Spleen (tissue), 11 donors: Measurements from ENCODE around the gene TMSB4Y. TPM values are rescaled to one million over a fixed set of nuclear protein-coding genes. Genes with fewer than 3 reads are reported as not detected.

Source experiments
- DNase-seq: peaks from one replicate; pipeline ENCODE4 v3.0.0-alpha.2; 2020
- H3K27ac ChIP-seq, 8 donors: fragments of 200-600 bp; sonication (generic) in 7 of 8; 1 replicate in 4 of 8; 2 replicates in 4 of 8; pipeline versions ENCODE4 v1.5.0 to v1.8.0; 2016 to 2021; ENCODE audit warnings: inconsistent platforms in 4 of 8, mild to moderate bottlenecking in 4 of 8, moderate library complexity in 1 of 8
- H3K27me3 ChIP-seq, 7 donors: fragments of 200-600 bp; sonication (generic) in 6 of 7; replicated peaks in 1 of 7; 1 replicate in 4 of 7; 2 replicates in 3 of 7; pipeline versions ENCODE4 v1.5.0 to v1.8.0; 2016 to 2021; ENCODE audit warnings: inconsistent platforms in 3 of 7, mild to moderate bottlenecking in 1 of 7
- H3K36me3 ChIP-seq, 6 donors: fragments of 200-600 bp; sonication (generic) in 5 of 6; 1 replicate in 4 of 6; 2 replicates in 2 of 6; pipeline versions ENCODE4 v1.5.0 to v1.8.0; 2016 to 2021; ENCODE audit warnings: inconsistent platforms in 2 of 6
- H3K4me1 ChIP-seq, 6 donors: fragments of 200-600 bp; sonication (generic) in 5 of 6; 1 replicate in 3 of 6; 2 replicates in 3 of 6; pipeline versions ENCODE4 v1.5.0 to v1.8.0; 2016 to 2021; ENCODE audit warnings: inconsistent platforms in 3 of 6
- H3K4me3 ChIP-seq, 8 donors: fragments of 200-600 bp; sonication (generic) in 7 of 8; 1 replicate in 4 of 8; 2 replicates in 4 of 8; pipeline versions ENCODE4 v1.5.0 to v1.8.0; 2016 to 2021; ENCODE audit warnings: inconsistent platforms in 4 of 8, mild to moderate bottlenecking in 4 of 8, moderate library complexity in 2 of 8
- H3K9me3 ChIP-seq, 8 donors: fragments of 200-600 bp; sonication (generic) in 7 of 8; 1 replicate in 4 of 8; 2 replicates in 4 of 8; pipeline versions ENCODE4 v1.5.0 to v1.8.0; 2016 to 2021; ENCODE audit warnings: inconsistent platforms in 4 of 8
- POLR2A ChIP-seq, 3 donors: fragments of 450-650 bp; IDR thresholded peaks; one replicate each; pipeline ENCODE4 v1.5.1; 2017; ENCODE audit warnings: antibody characterized with exemption in 3 of 3, mild to moderate bottlenecking in 1 of 3
- POLR2AphosphoS5 ChIP-seq, 3 donors: sonication (generic); formaldehyde crosslinking; IDR thresholded peaks; one replicate each; pipeline ENCODE4 v1.5.1; 2017; ENCODE audit warnings: antibody characterized with exemption in 3 of 3
- WGBS, 5 donors: extraction: QIAGEN DNeasy Blood & Tissue Kit in 3 of 5; methylation state at CpG; one replicate each; pipeline versions ENCODE4 v1.1.5 to v1.1.7; 2013 to 2018; 5-methylcytosine and 5-hydroxymethylcytosine counted together
- intact Hi-C: fragments of 100-400 bp; cut with DNase I; formaldehyde crosslinking; loops from one replicate; pipeline ENCODE4 v1.15.0; 2023; ENCODE audit warnings: low total_unique reads
- polyA plus RNA-seq, 3 donors: library from polyadenylated mRNA; stranded (reverse); fragments of 200-250 nt; gene quantifications; one replicate each; pipeline ENCODE4 v1.2.1, GENCODE V29; 2013
- total RNA-seq, 7 donors: library from RNA; depleted of rRNA in 3 of 7; stranded (reverse); fragments of >200 nt in 3 of 7; fragmentation: NEBNext Ultra II Directional in 4 of 7; extraction: Animal tissue kit (Norgen Biotek cat#: 25700) in 4 of 7; gene quantifications; one replicate each; pipeline versions ENCODE4 v1.1.0 to v1.2.1, GENCODE V29; 2016 to 2021
- TF ChIP-seq, protein P1 (sequence below), 11 experiments: fragments of 200-600 bp in 7 of 11; fragments of 450-650 bp in 4 of 11; sonication (generic) in 4 of 11; IDR thresholded peaks in 8 of 11; conservative IDR thresholded peaks in 3 of 11; 1 replicate in 7 of 11; 2 replicates in 4 of 11; pipeline versions ENCODE4 v1.4.0 to v1.8.0; 2016 to 2021; ENCODE audit warnings: antibody characterized with exemption in 11 of 11, inconsistent platforms in 4 of 11, mild to moderate bottlenecking in 1 of 11
- donor health status: healthy with polysubstance abuse.
- donor health status: DM: no; HTN: no; CAD: no; lungs with moderate emphysema.
- donor health status: DM: no; HTN: no; CAD: no.
- donor health status: Bipolar disorder and iron deficiency.
- donor health status: healthy.
- donor health status: DM: no; HTN: no; CAD: no.
- donor health status: DM: yes; HTN: yes; CAD: no.

Gene TMSB4Y
- total and polyA plus RNA-seq, 10 donors = 2.0 to 3.8 (median 2.6) TPM; not detected in 6

- H3K27me3 ChIP-seq = no peaks in the 10 kb centered on the region
- H3K36me3 ChIP-seq = no peaks in the 10 kb centered on the region
- no peaks in the 10 kb centered on the region for H3K9me3 ChIP-seq
- H3K4me3 ChIP-seq = peak overlapping the region in 3 of 8 donors; percentile 38 to 45 (median 43)
- intact Hi-C loops = no loop called here
- H3K4me1 ChIP-seq = peaks cover 0 to 16% (median 6%) of the 10 kb centered on the region in 6 donors
- TF ChIP-seq, protein P1, sequence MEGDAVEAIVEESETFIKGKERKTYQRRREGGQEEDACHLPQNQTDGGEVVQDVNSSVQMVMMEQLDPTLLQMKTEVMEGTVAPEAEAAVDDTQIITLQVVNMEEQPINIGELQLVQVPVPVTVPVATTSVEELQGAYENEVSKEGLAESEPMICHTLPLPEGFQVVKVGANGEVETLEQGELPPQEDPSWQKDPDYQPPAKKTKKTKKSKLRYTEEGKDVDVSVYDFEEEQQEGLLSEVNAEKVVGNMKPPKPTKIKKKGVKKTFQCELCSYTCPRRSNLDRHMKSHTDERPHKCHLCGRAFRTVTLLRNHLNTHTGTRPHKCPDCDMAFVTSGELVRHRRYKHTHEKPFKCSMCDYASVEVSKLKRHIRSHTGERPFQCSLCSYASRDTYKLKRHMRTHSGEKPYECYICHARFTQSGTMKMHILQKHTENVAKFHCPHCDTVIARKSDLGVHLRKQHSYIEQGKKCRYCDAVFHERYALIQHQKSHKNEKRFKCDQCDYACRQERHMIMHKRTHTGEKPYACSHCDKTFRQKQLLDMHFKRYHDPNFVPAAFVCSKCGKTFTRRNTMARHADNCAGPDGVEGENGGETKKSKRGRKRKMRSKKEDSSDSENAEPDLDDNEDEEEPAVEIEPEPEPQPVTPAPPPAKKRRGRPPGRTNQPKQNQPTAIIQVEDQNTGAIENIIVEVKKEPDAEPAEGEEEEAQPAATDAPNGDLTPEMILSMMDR (IDR thresholded peaks at IDR 0.05 in 8 of 11, conservative IDR thresholded peaks at IDR 0.05 in 3 of 11) = no peak
- TF ChIP-seq POLR2AphosphoS5 (IDR thresholded peaks at IDR 0.05) (no peak), POLR2A (IDR thresholded peaks at IDR 0.05) (no peak)
- no peak for DNase-seq
- H3K27ac ChIP-seq = peak overlapping the region in 3 of 8 donors; percentile 87 to 88 (median 87)
- 0 to 1% (median 0%) methylated on average over 16 to 30 of the region's 30 CpGs; no CpG with 5 or more reads in 2 of the 5 donors for WGBS, 5 donors
These were observed 627 bp downstream of the TMSB4Y start for GRCh38 chrY:13704121-13704930.

- Histone ChIP-seq H3K9me3 (no peaks in the 10 kb centered on the region), H3K36me3 (no peaks in the 10 kb centered on the region), H3K4me3 (peak overlapping the region in 3 of 8 donors; percentile 38 to 45 (median 43)), H3K27ac (peak overlapping the region in 1 of 8 donors; percentile 88), H3K27me3 (no peaks in the 10 kb centered on the region), H3K4me1 (peaks cover 0 to 16% (median 6%) of the 10 kb centered on the region in 6 donors)
- intact Hi-C loops = no loop called here
- TF ChIP-seq, protein P1 (IDR thresholded peaks at IDR 0.05 in 8 of 11, conservative IDR thresholded peaks at IDR 0.05 in 3 of 11) = no peak
- no peak for TF ChIP-seq POLR2A (IDR thresholded peaks at IDR 0.05)
- TF ChIP-seq POLR2AphosphoS5 (IDR thresholded peaks at IDR 0.05) = no peak
- DNase-seq = no peak
- WGBS, 5 donors = 10 to 14% (median 13%) methylated on average over 8 of the region's 8 CpGs; no CpG with 5 or more reads in 2 of the 5 donors
These were observed 1.5 kb downstream of the TMSB4Y start for GRCh38 chrY:13705197-13705596.

DNA sequence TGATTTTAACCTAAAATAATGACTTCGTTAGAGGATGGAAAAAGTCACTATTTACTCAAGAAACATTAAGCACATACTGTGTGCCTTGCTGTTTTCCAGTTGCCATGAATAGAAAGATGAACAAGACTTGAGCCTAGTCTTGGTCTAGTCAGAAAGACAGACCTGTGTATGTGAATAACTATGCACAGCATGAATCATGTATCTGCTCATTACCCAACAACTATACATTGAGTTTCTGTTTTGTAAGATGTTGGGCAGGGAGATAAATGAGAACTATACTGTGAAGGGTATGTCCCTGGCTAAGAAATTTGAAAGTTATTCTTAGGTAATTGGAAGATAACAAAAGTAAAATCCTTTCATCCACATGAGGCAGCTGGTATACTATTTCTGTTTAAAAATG lies 4.3 kb downstream of the TMSB4Y start:
- Histone ChIP-seq H3K4me1 (peaks cover 0 to 16% (median 6%) of the 10 kb centered on the region in 6 donors), H3K9me3 (no peaks in the 10 kb centered on the region), H3K4me3 (no peak overlapping the region), H3K27me3 (no peaks in the 10 kb centered on the region), H3K27ac (no peak overlapping the region), H3K36me3 (no peaks in the 10 kb centered on the region)
- TF ChIP-seq POLR2A (IDR thresholded peaks at IDR 0.05) = no peak
- 93 to 100% (median 100%) methylated on average over 1 of the region's 1 CpG; no CpG with 5 or more reads in 2 of the 5 donors for WGBS, 5 donors
- DNase-seq = no peak
- intact Hi-C loops = no loop called here

DNA sequence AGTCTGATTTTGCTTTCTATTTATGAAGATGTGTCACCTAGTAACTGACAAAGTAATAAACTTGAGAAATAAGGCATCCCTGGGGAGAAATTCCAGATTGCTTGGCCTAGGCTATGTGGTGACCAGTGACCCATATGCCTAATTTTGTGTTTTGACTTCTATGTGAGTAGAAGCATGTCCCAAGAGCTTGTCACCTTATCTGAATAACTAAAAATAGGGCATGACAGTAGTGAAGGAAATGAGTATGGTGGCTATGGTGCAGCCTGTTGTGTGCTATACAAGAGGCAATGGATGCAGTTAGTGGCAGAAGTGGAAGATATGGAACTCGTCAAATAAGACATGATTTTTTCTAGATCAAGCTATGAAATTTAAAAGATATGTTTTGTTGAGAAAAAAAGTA lies 15.3 kb downstream of the TMSB4Y start:
- TF ChIP-seq POLR2A (IDR thresholded peaks at IDR 0.05) (no peak), POLR2AphosphoS5 (IDR thresholded peaks at IDR 0.05) (no peak)
- TF ChIP-seq, protein P1 (IDR thresholded peaks at IDR 0.05 in 8 of 11, conservative IDR thresholded peaks at IDR 0.05 in 3 of 11) = no peak
- no peaks in the 10 kb centered on the region for H3K36me3 ChIP-seq
- no peaks in the 10 kb centered on the region for H3K9me3 ChIP-seq
- no peaks in the 10 kb centered on the region for H3K4me1 ChIP-seq
- intact Hi-C loops = no loop called here
- no peak overlapping the region for H3K4me3 ChIP-seq
- H3K27ac ChIP-seq = no peak overlapping the region
- no peak for DNase-seq
- WGBS, 5 donors = 91 to 100% (median 94%) methylated on average over 1 of the region's 1 CpG; no CpG with 5 or more reads in 2 of the 5 donors
- no peaks in the 10 kb centered on the region for H3K27me3 ChIP-seq
